Esophagus squamous epithelium (tissue), 5 donors: ENCODE measurements around the gene LPAR1. TPM values are rescaled to one million over a fixed set of nuclear protein-coding genes. Genes with fewer than 3 reads are reported as not detected.

ENCODE experiments used
- DNase-seq: peaks from one replicate; lab custom pipeline; 2025; lab: John Stamatoyannopoulos, UW
- H3K27ac ChIP-seq, 4 donors: fragments of 200-600 bp; sonication (generic); one replicate each; pipeline ENCODE4 v1.5.1; 2016 to 2019; ENCODE audit warnings: mild to moderate bottlenecking in 1 of 4
- H3K27me3 ChIP-seq, 4 donors: fragments of 200-600 bp; sonication (generic); 1 replicate in 3 of 4; 2 replicates in 1 of 4; pipeline versions ENCODE4 v1.5.1 to v1.6.0; 2017 to 2021; ENCODE audit warnings: antibody characterized with exemption in 1 of 4
- H3K36me3 ChIP-seq, 3 donors: fragments of 200-600 bp; sonication (generic); one replicate each; pipeline ENCODE4 v1.5.1; 2016 to 2019
- H3K4me1 ChIP-seq, 3 donors: fragments of 200-600 bp; sonication (generic); one replicate each; pipeline ENCODE4 v1.5.1; 2017 to 2019
- H3K4me3 ChIP-seq, 4 donors: fragments of 200-600 bp; sonication (generic); 1 replicate in 3 of 4; 2 replicates in 1 of 4; pipeline ENCODE4 v1.5.1; 2016 to 2019; ENCODE audit warnings: mild to moderate bottlenecking in 2 of 4, moderate library complexity in 1 of 4
- H3K9me3 ChIP-seq, 3 donors: fragments of 200-600 bp; sonication (generic); one replicate each; pipeline ENCODE4 v1.5.1; 2016 to 2019
- POLR2A ChIP-seq, 4 donors: fragments of 450-650 bp; IDR thresholded peaks; one replicate each; pipeline ENCODE4 v1.6.1; 2017; ENCODE audit warnings: antibody characterized with exemption in 4 of 4, mild to moderate bottlenecking in 4 of 4, moderate library complexity in 3 of 4
- WGBS, 2 donors: methylation state at CpG; one replicate each; pipeline ENCODE4 v1.1.5; 2018; 5-methylcytosine and 5-hydroxymethylcytosine counted together
- intact Hi-C: fragments of 100-400 bp; cut with DNase I; formaldehyde crosslinking; loops from one replicate; pipeline ENCODE4 v1.15.0; 2022
- total RNA-seq, 4 donors: library from RNA; depleted of rRNA; stranded (reverse); fragments of >200 nt; gene quantifications; one replicate each; pipeline ENCODE4 v1.1.0, GENCODE V29; 2016
- TF ChIP-seq, protein P1 (sequence below), 6 experiments: fragments of 450-650 bp in 4 of 6; fragments of 200-600 bp in 2 of 6; sonication (generic) in 2 of 6; IDR thresholded peaks; one replicate each; pipeline ENCODE4 v1.5.1; 2016 to 2019; ENCODE audit warnings: antibody characterized with exemption in 6 of 6, mild to moderate bottlenecking in 4 of 6, moderate library complexity in 4 of 6
- donor health status: DM: yes; HTN: yes; CAD: no.

Gene LPAR1
- total RNA-seq, 4 donors from 2014 or later, result 6.3 to 59.5 (median 14.1) TPM

DNA sequence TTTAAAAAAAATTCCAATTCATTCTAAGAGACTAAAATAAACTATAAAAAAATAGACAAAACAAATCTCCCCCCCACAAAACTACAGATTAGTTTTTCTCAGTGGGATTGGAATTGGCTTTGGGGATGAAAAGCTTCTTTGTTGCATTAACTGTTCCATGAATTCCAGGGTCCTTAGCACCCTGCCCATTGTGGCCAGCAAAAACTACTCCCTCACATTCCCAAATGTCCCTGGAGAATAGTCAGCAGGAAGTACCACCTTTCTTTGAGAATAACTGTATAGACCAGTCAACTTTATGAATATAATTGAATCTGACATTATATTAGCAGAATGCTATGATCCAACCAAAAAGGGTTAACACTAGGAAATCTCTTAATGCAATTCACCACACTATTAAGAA lies 147.9 kb downstream of the LPAR1 start:
- no peaks in the 10 kb centered on the region for H3K9me3 ChIP-seq

DNA sequence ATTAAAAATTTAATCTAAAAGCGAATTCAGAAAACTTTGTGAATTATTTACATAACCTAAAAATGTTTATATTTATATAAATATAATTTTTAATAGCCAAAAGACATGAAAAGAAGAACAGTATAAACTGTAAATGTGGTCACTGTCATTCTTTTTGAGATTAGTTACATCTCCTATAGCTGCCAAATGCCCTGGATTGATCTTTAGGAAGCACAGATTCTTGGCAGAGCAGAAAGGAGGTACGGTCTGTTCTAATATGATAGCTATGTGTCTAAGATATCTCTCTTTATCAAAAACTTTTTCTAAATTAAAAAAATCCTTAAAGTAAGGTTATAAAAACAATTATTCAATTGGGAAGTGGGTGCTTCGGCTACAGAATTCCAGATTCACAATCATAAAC lies 151.0 kb downstream of the LPAR1 start:
- TF ChIP-seq POLR2A (IDR thresholded peaks at IDR 0.05), result no peak
- TF ChIP-seq, protein P1, sequence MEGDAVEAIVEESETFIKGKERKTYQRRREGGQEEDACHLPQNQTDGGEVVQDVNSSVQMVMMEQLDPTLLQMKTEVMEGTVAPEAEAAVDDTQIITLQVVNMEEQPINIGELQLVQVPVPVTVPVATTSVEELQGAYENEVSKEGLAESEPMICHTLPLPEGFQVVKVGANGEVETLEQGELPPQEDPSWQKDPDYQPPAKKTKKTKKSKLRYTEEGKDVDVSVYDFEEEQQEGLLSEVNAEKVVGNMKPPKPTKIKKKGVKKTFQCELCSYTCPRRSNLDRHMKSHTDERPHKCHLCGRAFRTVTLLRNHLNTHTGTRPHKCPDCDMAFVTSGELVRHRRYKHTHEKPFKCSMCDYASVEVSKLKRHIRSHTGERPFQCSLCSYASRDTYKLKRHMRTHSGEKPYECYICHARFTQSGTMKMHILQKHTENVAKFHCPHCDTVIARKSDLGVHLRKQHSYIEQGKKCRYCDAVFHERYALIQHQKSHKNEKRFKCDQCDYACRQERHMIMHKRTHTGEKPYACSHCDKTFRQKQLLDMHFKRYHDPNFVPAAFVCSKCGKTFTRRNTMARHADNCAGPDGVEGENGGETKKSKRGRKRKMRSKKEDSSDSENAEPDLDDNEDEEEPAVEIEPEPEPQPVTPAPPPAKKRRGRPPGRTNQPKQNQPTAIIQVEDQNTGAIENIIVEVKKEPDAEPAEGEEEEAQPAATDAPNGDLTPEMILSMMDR (IDR thresholded peaks at IDR 0.05), result no peak
- H3K4me3 ChIP-seq, result no peak overlapping the region
- H3K27me3 ChIP-seq, result no peaks in the 10 kb centered on the region
- H3K36me3 ChIP-seq, result no peaks in the 10 kb centered on the region
- no peak overlapping the region for H3K27ac ChIP-seq
- 70 to 75% methylated on average over 3 of the region's 3 CpGs for WGBS, 2 donors
- H3K9me3 ChIP-seq, result no peaks in the 10 kb centered on the region
- intact Hi-C loops, result no loop called here
- H3K4me1 ChIP-seq, result peaks cover 0 to 12% (median 0%) of the 10 kb centered on the region in 3 donors
- DNase-seq, result no peak

More for the DNA sequence above, 147.9 kb downstream of the LPAR1 start:
- intact Hi-C loops, result no loop called here
- Histone ChIP-seq H3K36me3 (no peaks in the 10 kb centered on the region), H3K4me3 (no peak overlapping the region), H3K4me1 (peaks cover 0 to 12% (median 0%) of the 10 kb centered on the region in 3 donors), H3K27me3 (no peaks in the 10 kb centered on the region), H3K27ac (no peak overlapping the region)
- no peak for DNase-seq
- no peak for TF ChIP-seq POLR2A (IDR thresholded peaks at IDR 0.05)
- TF ChIP-seq, protein P1 (IDR thresholded peaks at IDR 0.05), result no peak

DNA sequence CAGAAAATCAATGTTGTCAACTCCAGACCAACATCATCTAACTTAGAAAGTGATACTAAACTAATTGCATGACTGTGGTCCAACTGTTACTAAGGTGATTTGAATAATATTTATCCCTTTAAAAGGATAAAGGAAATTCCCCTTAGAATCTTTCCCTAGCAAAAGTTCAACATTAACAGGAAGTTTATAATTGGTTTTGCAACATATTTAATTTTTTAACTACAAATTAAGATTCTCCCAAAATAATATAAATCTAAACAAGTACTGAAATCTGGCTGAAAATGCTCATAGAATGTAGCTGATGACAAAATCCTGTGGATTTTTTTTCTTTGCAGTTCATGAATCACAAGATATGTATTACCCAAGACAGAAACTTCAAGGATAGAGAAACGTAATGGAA lies 151.4 kb downstream of the LPAR1 start:
- DNase-seq, result no peak
- intact Hi-C loops, result no loop called here
- Histone ChIP-seq H3K4me3 (no peak overlapping the region), H3K9me3 (no peaks in the 10 kb centered on the region), H3K27ac (no peak overlapping the region), H3K27me3 (no peaks in the 10 kb centered on the region), H3K36me3 (no peaks in the 10 kb centered on the region), H3K4me1 (peaks cover 0 to 12% (median 0%) of the 10 kb centered on the region in 3 donors)
- whole genome bisulfite sequencing, 2 donors, result 15 to 49% methylated on average over 1 of the region's 1 CpG
- no peak for TF ChIP-seq POLR2A (IDR thresholded peaks at IDR 0.05)
- TF ChIP-seq, protein P1 (IDR thresholded peaks at IDR 0.05), result no peak

DNA sequence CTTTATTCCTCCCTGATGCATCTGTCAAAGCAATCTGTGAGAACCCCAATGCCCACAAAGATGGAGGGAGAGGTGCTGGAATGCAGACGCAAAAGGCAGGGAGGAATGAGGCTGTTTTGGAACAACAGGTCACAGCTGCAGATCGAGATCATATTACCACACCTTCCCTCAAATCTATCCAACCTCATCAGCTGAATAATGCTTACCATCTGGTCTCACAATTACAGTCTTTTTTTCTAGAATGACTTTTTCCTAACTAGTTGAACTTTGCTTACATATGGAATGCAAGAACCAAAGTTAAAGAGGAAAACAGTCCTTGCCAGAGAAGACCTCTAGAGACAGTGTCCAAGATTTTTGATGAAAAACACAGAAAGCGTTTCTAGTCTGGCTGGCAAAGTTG lies 158.1 kb downstream of the LPAR1 start:
- Histone ChIP-seq H3K36me3 (peaks cover 0 to 5% (median 0%) of the 10 kb centered on the region in 3 donors), H3K27ac (peak overlapping the region in 1 of 4 donors; percentile 9), H3K27me3 (no peaks in the 10 kb centered on the region), H3K9me3 (no peaks in the 10 kb centered on the region), H3K4me3 (no peak overlapping the region), H3K4me1 (no peaks in the 10 kb centered on the region)
- no peak for DNase-seq
- TF ChIP-seq, protein P1 (IDR thresholded peaks at IDR 0.05), result no peak
- no peak for TF ChIP-seq POLR2A (IDR thresholded peaks at IDR 0.05)
- intact Hi-C loops, result no loop called here
- WGBS, 2 donors, result 50 to 58% methylated on average over 3 of the region's 3 CpGs

DNA sequence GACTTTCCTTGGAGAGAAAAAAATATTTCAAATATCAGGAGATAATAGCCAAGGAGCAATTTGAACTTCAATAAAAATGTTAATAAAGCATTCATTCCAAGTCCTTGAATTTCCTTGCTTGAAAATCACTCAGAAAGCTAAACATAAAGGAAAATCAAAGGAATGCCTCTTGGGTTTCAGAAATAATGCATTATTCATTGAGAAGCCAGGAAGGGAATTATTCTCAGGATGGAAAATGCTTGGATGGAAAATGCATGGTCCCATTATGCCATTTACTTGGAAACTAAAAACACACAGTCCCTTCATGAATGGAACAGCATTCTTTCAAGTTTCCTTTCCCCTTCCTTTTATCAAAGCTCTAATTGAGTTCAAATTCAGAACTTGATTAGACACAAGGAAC lies 160.9 kb downstream of the LPAR1 start:
- H3K27me3 ChIP-seq, result no peaks in the 10 kb centered on the region
- TF ChIP-seq, protein P1 (IDR thresholded peaks at IDR 0.05), result no peak
- TF ChIP-seq POLR2A (IDR thresholded peaks at IDR 0.05), result no peak
- H3K4me3 ChIP-seq, result no peak overlapping the region
- DNase-seq, result no peak
- peaks cover 0 to 12% (median 0%) of the 10 kb centered on the region in 3 donors for H3K36me3 ChIP-seq
- intact Hi-C loops, result no loop called here
- no peak overlapping the region for H3K27ac ChIP-seq
- no peaks in the 10 kb centered on the region for H3K4me1 ChIP-seq
- H3K9me3 ChIP-seq, result no peaks in the 10 kb centered on the region
